22Rv1 (cell line): ENCODE data around the gene ADGRG6.

Experiments used
- H3K27ac ChIP-seq: fragments of 450-650 bp; 2 replicates; pipeline ENCODE4 v1.5.1; 2017
- ZFX ChIP-seq: fragments of 450-650 bp; IDR thresholded peaks from 2 replicates; pipeline ENCODE4 v1.6.1; 2017; ENCODE audit warnings: antibody characterized with exemption, borderline replicate concordance
- TF ChIP-seq, protein P1 (sequence below): fragments of 450-650 bp; IDR thresholded peaks from 2 replicates; pipeline ENCODE4 v1.5.1; 2017; ENCODE audit warnings: mild to moderate bottlenecking

Gene ADGRG6

DNA sequence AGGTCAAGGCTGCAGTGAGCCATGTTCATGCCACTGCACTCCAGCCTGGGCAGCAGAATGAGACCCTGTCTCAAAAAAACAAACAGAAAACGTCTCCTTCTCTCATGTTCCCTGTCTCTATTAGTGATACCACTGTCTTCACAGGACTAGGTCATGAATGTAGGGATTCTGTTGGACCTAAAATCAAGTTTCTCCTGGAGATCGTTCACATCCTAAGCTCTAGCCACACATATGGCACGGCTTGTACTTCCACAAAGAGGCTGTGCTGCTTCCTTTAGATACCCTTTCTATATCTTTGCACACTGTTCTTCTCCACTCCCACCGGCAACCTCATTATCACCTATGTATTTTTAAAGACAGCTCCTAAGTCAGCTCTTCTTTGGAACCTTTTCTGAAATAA is 96.5 kb downstream of the ADGRG6 start:
- no peak overlapping the region for H3K27ac ChIP-seq
- TF ChIP-seq, protein P1, sequence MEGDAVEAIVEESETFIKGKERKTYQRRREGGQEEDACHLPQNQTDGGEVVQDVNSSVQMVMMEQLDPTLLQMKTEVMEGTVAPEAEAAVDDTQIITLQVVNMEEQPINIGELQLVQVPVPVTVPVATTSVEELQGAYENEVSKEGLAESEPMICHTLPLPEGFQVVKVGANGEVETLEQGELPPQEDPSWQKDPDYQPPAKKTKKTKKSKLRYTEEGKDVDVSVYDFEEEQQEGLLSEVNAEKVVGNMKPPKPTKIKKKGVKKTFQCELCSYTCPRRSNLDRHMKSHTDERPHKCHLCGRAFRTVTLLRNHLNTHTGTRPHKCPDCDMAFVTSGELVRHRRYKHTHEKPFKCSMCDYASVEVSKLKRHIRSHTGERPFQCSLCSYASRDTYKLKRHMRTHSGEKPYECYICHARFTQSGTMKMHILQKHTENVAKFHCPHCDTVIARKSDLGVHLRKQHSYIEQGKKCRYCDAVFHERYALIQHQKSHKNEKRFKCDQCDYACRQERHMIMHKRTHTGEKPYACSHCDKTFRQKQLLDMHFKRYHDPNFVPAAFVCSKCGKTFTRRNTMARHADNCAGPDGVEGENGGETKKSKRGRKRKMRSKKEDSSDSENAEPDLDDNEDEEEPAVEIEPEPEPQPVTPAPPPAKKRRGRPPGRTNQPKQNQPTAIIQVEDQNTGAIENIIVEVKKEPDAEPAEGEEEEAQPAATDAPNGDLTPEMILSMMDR, result no peak
- TF ChIP-seq ZFX, result no peak

DNA sequence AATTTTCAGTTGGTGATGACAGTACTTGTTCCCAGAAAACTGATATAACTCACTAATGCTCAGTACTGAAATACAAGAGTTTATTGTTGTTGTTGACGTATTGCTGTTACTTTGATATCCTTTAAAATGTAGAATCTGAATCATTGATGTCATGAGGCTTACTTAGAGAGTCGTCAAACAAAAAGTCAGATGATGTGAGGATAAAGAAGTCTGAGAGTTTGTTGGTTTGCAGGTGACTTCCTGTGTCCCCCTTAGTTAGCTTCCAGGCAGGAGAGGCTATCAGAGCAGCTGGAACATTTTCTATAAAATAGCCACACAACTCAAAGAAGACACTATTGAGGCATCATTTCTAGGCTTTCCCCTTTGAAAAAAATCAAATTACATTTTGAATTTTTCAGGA is 97.9 kb downstream of the ADGRG6 start:
- TF ChIP-seq, protein P1, result no peak
- TF ChIP-seq ZFX, result no peak
- no peak overlapping the region for H3K27ac ChIP-seq

DNA sequence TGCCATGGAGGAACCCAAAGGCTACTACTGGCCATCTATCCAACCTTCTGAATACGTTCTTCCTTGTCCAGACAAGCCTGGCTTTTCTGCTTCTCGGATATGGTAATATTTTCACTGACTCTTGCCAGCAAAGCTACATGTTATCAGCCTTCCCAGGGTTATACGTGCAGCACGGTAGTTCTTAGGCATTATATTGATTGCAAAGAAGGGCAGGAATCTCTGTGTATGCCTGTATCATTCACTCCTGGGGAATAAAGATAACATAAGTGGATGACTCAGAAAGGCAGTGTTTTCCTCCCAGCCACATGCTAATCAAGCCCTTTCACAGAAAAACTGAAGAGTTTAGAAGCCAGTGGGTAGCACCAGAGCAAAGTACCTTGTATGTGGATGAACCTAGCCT is 98.7 kb downstream of the ADGRG6 start:
- H3K27ac ChIP-seq, result no peak overlapping the region
- TF ChIP-seq ZFX, result no peak
- TF ChIP-seq, protein P1, result no peak

DNA sequence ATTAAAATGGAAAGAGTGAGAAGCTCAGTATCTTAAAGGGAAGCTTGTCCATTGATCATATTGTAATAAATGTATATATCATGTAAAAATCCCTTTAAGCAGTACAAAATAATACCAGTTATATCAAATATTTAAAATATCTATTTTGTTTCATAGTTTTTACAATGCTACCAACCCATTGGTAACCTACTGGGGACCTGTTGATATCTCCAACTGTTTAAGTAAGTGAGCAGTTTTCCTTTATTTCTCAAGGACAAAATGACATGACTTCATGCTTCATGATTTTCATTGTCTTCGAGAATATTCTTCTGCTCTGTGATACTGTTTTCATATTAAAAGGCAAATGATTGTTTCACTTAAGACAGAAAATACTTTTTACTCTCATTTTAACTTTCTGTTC is 100.0 kb downstream of the ADGRG6 start:
- no peak overlapping the region for H3K27ac ChIP-seq
- TF ChIP-seq ZFX, result no peak
- TF ChIP-seq, protein P1, result no peak

DNA sequence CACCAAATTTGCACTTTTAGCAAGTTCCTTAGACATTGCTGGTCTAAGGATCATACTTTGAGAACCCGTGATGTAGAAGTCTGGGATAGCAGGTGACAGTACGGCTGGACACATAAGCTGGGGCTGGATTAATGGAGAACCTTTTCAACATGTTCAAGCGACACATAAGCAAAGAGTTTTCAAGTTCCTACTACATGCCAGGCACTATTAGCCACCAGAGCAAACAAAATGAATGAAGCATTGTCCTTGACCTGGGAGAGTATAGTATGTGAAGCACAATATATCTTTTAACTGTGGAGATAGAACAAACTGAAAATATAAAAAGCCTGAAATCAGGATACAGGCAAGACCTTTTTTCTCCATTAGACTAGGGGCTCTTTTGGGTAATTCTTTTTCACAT is 102.9 kb downstream of the ADGRG6 start:
- no peak overlapping the region for H3K27ac ChIP-seq
- TF ChIP-seq, protein P1, result no peak
- no peak for TF ChIP-seq ZFX

DNA sequence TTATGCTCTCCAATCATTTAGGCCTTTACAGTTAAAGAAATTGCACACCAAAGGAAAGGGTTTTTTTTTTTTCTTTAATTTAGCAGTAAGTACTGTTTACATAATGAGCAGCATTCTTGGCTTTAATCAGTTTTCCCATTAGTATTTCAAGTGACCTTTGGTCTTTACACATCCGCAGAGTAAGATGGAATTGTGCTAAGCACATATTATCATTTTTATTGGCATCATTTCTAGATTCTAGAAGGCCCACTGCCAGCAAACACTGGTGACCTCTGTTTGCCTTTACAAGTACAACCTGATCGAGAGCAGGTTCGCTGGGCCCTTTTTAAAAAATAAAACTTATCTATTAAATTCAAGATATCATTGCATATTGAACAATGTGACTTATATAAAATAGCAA is 104.3 kb downstream of the ADGRG6 start:
- TF ChIP-seq, protein P1, result no peak
- no peak for TF ChIP-seq ZFX

DNA sequence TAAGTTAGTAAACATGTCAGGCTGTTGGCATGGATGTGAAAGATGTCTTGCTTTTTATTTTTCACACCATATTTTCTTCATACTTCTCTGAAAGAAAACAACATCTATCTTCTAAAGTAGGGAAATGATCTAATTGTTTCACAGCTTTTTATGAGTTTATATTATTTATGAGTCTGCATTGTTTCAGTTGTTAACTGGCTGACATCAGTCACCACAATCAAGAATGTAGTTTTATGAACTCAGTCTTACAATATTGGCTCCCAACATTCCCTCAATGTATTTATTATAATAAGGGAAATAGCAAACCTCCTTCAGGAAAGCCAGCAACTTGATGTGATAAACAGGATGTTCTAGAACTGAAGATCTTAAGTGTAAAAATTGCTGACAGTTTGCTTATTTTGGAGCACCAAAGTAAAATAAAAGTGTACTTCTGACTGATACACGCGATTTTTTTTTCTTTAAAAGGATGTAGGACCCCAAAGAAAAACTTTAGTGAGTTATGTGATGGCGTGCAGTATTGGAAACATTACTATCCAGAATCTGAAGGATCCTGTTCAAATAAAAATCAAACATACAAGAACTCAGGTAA is 106.0 kb downstream of the ADGRG6 start:
- TF ChIP-seq ZFX, result no peak
- TF ChIP-seq, protein P1, result no peak

More for the DNA sequence above, 104.3 kb downstream of the ADGRG6 start:
- no peak overlapping the region for H3K27ac ChIP-seq

More for the DNA sequence above, 106.0 kb downstream of the ADGRG6 start:
- no peak overlapping the region for H3K27ac ChIP-seq
